Lower lobe of right lung (tissue), 2 donors: ENCODE data around the gene COL5A1. TPM values are rescaled to one million over a fixed set of nuclear protein-coding genes. Genes with fewer than 3 reads are reported as not detected.
"Not testable (repeated sequence)": the region's sequence is repeated elsewhere in the genome, so short reads cannot be mapped to it uniquely, and the experiment has no call there.

Source experiments
- ATAC-seq, 2 donors: fragments of 200-7000 bp; cut with Tn5 transposase; one replicate each; pipeline ENCODE4 v1.9.1; 2020 to 2022; ENCODE audit warnings: mild to moderate bottlenecking in 2 of 2, moderate library complexity in 2 of 2
- DNase-seq: peaks from one replicate; pipeline ENCODE4 v3.0.0-alpha.2; 2020
- H3K27ac ChIP-seq: fragments of 200-600 bp; one replicate; pipeline ENCODE4 v1.8.0; 2022
- H3K27me3 ChIP-seq: fragments of 200-600 bp; one replicate; pipeline ENCODE4 v1.8.0; 2022; ENCODE audit warnings: low read depth
- H3K36me3 ChIP-seq: fragments of 200-600 bp; one replicate; pipeline ENCODE4 v1.8.0; 2022; ENCODE audit warnings: mild to moderate bottlenecking
- H3K4me1 ChIP-seq: fragments of 200-600 bp; one replicate; pipeline ENCODE4 v1.8.0; 2022
- H3K4me3 ChIP-seq: fragments of 200-600 bp; one replicate; pipeline ENCODE4 v1.8.0; 2022; ENCODE audit warnings: mild to moderate bottlenecking
- H3K9me3 ChIP-seq: fragments of 200-600 bp; one replicate; pipeline ENCODE4 v1.8.0; 2022
- CTCF ChIP-seq: fragments of 200-600 bp; IDR thresholded peaks from one replicate; pipeline ENCODE4 v1.8.0; 2022; ENCODE audit warnings: antibody characterized with exemption, mild to moderate bottlenecking
- intact Hi-C: fragments of 100-400 bp; cut with DNase I; formaldehyde crosslinking; loops from one replicate; pipeline ENCODE4 v1.11.0; 2022
- total RNA-seq: library from RNA; stranded (reverse); fragmentation: NEBNext Ultra II Directional; extraction: Animal tissue kit (Norgen Biotek cat#: 25700); gene quantifications from one replicate; pipeline ENCODE4 v1.2.1, GENCODE V29; 2021
- donor health status: DM: no; HTN: yes; CAD: no; lungs with severe emphysema.

The COL5A1 gene
- total RNA-seq, 1 donor from 2014 or later, result 29.0 TPM

GRCh38 chr9:134663084-134663483 lies 21.5 kb downstream of the COL5A1 start:
- intact Hi-C loops, result no loop called here
- H3K4me1 ChIP-seq, result peaks cover 19% of the 10 kb centered on the region
- ATAC-seq (no peak), DNase-seq (no peak)
- no peak for TF ChIP-seq CTCF
- no peak overlapping the region for H3K4me3 ChIP-seq
- H3K36me3 ChIP-seq, result no peaks in the 10 kb centered on the region
- no peak overlapping the region for H3K27ac ChIP-seq
- peaks cover 7% of the 10 kb centered on the region for H3K9me3 ChIP-seq
- H3K27me3 ChIP-seq, result no peaks in the 10 kb centered on the region

- Histone ChIP-seq H3K27me3 (no peaks in the 10 kb centered on the region), H3K36me3 (no peaks in the 10 kb centered on the region), H3K4me3 (no peak overlapping the region), H3K9me3 (peaks cover 7% of the 10 kb centered on the region), H3K4me1 (peaks cover 19% of the 10 kb centered on the region), H3K27ac (peak overlapping the region; percentile 13)
- no peak for DNase-seq
- intact Hi-C loops, result no loop called here
- no peak for ATAC-seq
- TF ChIP-seq CTCF, result no peak
Observed at GRCh38 chr9:134663753-134664415, 22.3 kb downstream of the COL5A1 start.

- no peak for TF ChIP-seq CTCF
- intact Hi-C loops, result no loop called here
- no peak overlapping the region for H3K4me3 ChIP-seq
- H3K27me3 ChIP-seq, result no peaks in the 10 kb centered on the region
- DNase-seq, result no peak
- no peak for ATAC-seq
- no peak overlapping the region for H3K27ac ChIP-seq
- H3K36me3 ChIP-seq, result no peaks in the 10 kb centered on the region
- H3K9me3 ChIP-seq, result peaks cover 7% of the 10 kb centered on the region
- H3K4me1 ChIP-seq, result peaks cover 19% of the 10 kb centered on the region
Observed at GRCh38 chr9:134664446-134664845, 22.8 kb downstream of the COL5A1 start.

- Histone ChIP-seq H3K27ac (no peak overlapping the region), H3K4me1 (peaks cover 13% of the 10 kb centered on the region), H3K36me3 (no peaks in the 10 kb centered on the region), H3K27me3 (no peaks in the 10 kb centered on the region), H3K4me3 (no peak overlapping the region), H3K9me3 (no peaks in the 10 kb centered on the region)
- DNase-seq, result no peak
- TF ChIP-seq CTCF, result no peak
- intact Hi-C loops, result no loop called here
- no peak for ATAC-seq
Observed at GRCh38 chr9:134666208-134666607, 24.6 kb downstream of the COL5A1 start.

GRCh38 chr9:134666831-134667230 lies 25.2 kb downstream of the COL5A1 start:
- Histone ChIP-seq H3K4me1 (peaks cover 17% of the 10 kb centered on the region), H3K9me3 (no peaks in the 10 kb centered on the region), H3K36me3 (no peaks in the 10 kb centered on the region), H3K27ac (no peak overlapping the region), H3K27me3 (no peaks in the 10 kb centered on the region), H3K4me3 (no peak overlapping the region)
- no peak for TF ChIP-seq CTCF
- no peak for DNase-seq
- ATAC-seq, result no peak
- intact Hi-C loops, result no loop called here

- H3K4me3 ChIP-seq, intact Hi-C loops, H3K36me3 ChIP-seq, DNase-seq, H3K4me1 ChIP-seq, H3K27ac ChIP-seq, ATAC-seq, H3K9me3 ChIP-seq, H3K27me3 ChIP-seq: not testable (repeated sequence)
Observed at GRCh38 chr9:134668977-134669376, 27.4 kb downstream of the COL5A1 start.
